ENCODE results near the gene CASP7.

The CASP7 gene

DNA sequence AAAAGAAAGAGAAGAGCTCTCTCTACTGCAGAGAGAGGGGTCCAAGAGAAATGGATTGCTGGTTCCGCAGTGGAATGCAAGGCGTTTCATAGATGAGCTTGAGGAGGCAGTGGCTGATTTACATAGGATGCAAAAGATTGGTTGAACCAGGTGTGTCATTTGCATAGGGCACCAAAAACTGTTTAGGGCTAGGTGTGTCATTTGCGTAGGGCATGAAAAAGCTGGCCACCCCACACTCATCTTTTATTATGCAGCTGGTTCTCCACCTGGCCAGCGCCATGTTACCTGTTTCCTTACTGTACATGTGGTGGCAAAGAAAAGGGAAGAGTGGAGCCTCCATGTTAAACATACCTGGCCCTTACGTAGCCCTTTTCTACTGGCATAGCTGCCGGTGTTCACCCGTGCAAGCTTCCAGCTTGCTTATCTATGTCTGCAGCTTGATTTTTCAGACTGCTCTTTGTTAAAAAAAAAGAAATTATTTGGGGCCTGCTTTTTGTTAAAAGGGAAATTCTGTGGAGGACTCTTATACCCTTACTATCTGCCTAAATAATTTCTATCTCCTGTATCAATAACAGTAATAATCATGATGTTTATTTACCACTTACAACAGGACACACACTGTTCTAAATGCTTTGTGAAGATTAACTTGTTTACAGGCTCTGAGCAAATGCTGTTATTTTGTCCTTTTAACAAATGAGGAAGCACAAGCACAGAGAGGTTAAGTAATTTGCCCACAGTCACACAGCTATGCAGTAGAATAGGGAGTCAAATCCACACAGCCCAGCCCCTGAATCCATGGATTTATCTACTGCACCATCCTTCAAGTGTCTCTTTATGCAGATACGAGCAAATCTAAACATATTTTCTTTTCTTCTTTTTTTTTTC lies 33.3 kb downstream of the CASP7 start:
- peaks cover 32% of the 10 kb centered on the region for H3K36me3 Mint-ChIP-seq (ENCODE audit: low read depth)

DNA sequence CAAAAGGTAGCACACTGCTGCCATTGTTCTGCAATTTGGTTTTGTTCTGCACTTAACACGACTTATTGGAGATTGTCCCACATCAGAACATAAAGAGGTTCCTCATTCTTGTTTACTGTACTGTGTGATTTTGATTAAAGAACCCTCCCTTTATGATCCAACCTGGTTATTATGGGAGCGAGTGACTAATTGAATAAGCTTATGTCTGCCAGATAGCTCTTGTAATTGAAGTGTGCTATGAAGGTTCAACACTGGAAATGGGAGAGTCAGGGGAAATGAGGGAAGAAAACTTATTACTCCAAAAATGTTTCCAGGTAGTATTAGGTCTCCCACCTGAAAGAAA lies 33.9 kb downstream of the CASP7 start:
- H3K4me3 Mint-ChIP-seq, result no peak overlapping the region
- H3K9me3 Mint-ChIP-seq, result no peaks in the 10 kb centered on the region
- no peak overlapping the region for H3K27ac Mint-ChIP-seq
- no peaks in the 10 kb centered on the region for H3K27me3 Mint-ChIP-seq (ENCODE audit: low read depth)
- peaks cover 33% of the 10 kb centered on the region for H3K36me3 Mint-ChIP-seq (ENCODE audit: low read depth)
- peaks cover 13% of the 10 kb centered on the region for H3K4me1 Mint-ChIP-seq (ENCODE audit: low read depth)

More for the DNA sequence above, 33.3 kb downstream of the CASP7 start:
- Mint-ChIP-seq H3K9me3 (no peaks in the 10 kb centered on the region), H3K27ac (no peak overlapping the region), H3K27me3 (ENCODE audit: low read depth) (no peaks in the 10 kb centered on the region), H3K4me1 (ENCODE audit: low read depth) (peaks cover 18% of the 10 kb centered on the region), H3K4me3 (no peak overlapping the region)

DNA sequence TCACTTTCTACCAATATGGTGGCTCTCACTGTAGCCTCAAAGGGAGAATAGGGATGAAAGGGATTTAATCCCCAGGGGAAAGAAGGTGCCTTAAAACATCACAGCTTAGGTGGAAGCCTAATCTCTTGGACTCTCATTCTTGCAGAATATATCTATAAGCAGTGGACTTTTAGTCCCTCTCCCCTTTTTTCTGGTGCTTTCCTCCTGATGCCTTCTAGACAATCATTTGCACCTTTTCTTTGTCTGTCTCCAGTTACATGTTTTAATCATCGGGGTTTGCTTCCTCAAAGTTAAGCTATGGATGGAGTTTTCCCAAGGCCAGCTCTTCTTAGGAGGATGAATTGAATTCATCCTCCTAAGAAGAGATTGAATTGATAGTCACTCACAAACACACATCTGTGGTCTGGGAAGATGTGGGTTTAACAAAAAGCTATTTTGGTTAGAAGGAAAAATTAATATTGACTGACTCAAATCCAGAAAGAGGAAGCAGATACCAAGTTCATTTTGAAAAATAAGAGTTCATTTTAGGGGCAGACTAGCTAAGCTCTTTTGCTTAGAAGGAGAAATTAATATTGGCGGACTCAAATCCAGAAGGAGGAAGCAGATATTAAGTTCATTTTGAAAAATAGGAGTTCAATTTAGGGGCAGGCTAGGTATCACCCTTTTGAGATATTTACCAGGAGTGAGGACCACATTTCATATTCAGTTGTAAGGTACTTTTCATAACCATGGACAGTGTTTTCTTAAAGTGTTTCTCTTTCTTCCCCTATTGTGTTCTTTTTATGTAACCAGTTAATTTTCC lies 36.6 kb downstream of the CASP7 start:
- H3K4me1 Mint-ChIP-seq (ENCODE audit: low read depth), result peaks cover 2% of the 10 kb centered on the region
- H3K27ac Mint-ChIP-seq, result no peak overlapping the region
- no peaks in the 10 kb centered on the region for H3K27me3 Mint-ChIP-seq (ENCODE audit: low read depth)
- no peak overlapping the region for H3K4me3 Mint-ChIP-seq
- H3K36me3 Mint-ChIP-seq (ENCODE audit: low read depth), result peaks cover 43% of the 10 kb centered on the region
- no peaks in the 10 kb centered on the region for H3K9me3 Mint-ChIP-seq

DNA sequence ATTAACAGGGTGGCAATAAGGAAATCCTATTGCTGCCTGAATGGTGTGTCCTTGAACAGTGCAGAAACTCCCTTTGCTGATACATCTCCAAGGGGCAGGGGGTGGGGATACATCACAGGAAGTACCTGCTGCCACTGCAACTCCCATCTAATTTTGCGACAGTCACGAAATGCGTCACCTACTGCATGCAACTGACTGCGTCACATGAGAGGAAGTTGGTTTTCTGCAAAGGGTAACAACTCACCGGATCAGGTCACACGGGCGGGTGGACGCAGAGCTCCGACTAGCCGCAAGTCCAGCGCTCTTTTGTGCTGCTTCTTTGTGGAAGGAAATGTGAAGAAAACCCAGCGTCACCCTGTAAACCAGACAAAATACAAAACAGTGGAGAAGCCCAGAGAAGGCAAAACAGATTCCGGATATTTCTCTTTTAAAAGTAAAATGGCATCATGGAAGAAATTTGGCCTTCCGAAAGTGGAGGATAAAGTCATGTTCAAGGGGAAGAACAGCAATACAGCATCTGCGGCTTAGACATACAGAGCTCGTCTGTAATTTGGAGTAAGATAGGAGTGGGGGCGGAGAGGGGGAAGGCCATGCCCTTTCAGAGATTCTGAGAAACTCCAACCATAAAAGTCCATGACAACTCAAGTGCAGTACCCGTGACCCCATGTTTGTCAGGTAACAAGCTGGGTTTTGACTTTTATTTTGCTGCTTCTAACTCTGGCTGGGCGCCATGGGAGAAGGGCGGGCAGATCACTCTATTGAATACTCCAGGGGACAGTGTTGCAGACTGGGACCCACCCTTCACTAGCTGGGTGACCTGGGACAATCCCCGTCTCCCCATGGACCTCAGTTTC lies 39.5 kb downstream of the CASP7 start:
- Mint-ChIP-seq H3K4me3 (no peak overlapping the region), H3K36me3 (ENCODE audit: low read depth) (peaks cover 50% of the 10 kb centered on the region), H3K27ac (no peak overlapping the region), H3K4me1 (ENCODE audit: low read depth) (peaks cover 2% of the 10 kb centered on the region), H3K27me3 (ENCODE audit: low read depth) (no peaks in the 10 kb centered on the region), H3K9me3 (no peaks in the 10 kb centered on the region)

DNA sequence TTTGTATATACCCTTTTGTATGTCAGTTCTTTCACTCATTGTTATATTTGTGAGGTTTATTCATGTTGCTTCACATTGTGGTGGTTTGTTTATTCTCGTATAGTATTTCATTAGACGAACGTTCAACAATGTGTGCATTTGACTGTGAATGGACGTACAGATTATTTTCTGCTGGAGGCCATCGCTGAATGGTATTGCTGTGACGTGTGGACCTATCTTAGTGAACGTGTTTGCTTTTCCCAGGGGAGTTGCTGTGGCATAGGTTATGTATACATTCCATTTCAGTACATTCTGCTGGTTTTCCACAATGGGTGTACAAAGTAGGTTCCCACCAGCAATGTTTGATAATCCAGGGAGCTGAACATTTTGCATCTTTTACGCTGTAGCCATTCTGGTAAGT lies 40.7 kb downstream of the CASP7 start:
- Mint-ChIP-seq H3K9me3 (no peaks in the 10 kb centered on the region), H3K4me1 (ENCODE audit: low read depth) (peaks cover 2% of the 10 kb centered on the region), H3K4me3 (no peak overlapping the region), H3K27ac (no peak overlapping the region), H3K27me3 (ENCODE audit: low read depth) (no peaks in the 10 kb centered on the region), H3K36me3 (ENCODE audit: low read depth) (peaks cover 47% of the 10 kb centered on the region)

DNA sequence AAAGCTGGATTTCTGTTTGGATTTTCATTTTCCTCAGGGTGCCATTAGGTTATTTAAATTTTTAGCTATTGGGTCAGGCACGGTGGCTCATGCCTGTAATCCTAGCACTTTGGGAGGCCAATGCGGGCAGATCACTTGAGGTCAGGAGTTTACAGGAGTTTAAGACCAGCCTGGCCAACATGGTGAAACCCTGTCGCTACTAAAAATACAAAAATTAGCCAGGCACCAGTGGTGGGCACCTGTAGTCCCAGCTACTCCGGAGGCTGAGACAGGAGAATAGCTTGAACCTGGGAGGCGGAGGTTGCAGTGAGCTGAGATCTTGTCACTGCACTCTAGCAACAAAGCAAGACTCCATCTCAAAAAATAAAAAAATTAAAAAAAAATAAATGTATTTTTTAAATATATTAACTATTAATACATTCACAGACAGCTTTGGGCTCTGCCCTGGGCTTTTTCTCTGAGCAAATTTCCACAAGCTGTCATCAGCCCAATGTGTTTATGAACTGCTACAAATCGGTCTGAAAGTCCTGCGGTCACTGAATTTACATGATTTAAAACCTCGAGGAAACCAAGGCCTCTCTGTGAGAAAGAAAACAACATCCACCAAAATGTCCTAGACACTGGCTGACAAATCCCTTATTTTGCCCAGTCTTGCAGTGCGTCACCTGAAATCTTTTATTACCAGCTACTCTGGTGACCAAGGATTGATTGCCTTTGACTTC lies 52.6 kb downstream of the CASP7 start:
- H3K36me3 Mint-ChIP-seq (ENCODE audit: low read depth), result peaks cover 27% of the 10 kb centered on the region
- no peaks in the 10 kb centered on the region for H3K9me3 Mint-ChIP-seq
- no peak overlapping the region for H3K27ac Mint-ChIP-seq
- no peak overlapping the region for H3K4me3 Mint-ChIP-seq
- no peaks in the 10 kb centered on the region for H3K27me3 Mint-ChIP-seq (ENCODE audit: low read depth)
- H3K4me1 Mint-ChIP-seq (ENCODE audit: low read depth), result no peaks in the 10 kb centered on the region

DNA sequence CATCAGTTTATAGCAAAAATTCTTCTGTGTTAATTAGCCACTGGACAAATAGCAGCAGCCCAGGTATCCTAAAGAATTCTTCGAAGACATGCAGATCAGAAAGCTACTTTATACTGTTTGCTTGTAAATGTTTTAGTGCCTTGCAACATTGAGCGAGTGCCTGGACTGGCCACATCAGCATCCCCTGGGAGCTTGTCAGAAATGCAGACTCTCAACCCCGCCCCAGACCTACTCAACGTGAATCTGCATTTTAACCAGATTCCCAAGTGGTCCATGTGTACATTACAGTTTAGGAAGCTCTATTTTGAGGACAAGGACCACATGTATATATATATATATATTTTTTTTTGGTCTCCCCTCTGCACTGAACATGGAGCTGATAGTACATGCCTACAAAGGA lies 53.3 kb downstream of the CASP7 start:
- no peaks in the 10 kb centered on the region for H3K27me3 Mint-ChIP-seq (ENCODE audit: low read depth)
- no peaks in the 10 kb centered on the region for H3K9me3 Mint-ChIP-seq
- H3K27ac Mint-ChIP-seq, result no peak overlapping the region
- no peaks in the 10 kb centered on the region for H3K4me1 Mint-ChIP-seq (ENCODE audit: low read depth)
- peaks cover 24% of the 10 kb centered on the region for H3K36me3 Mint-ChIP-seq (ENCODE audit: low read depth)
- H3K4me3 Mint-ChIP-seq, result no peak overlapping the region

DNA sequence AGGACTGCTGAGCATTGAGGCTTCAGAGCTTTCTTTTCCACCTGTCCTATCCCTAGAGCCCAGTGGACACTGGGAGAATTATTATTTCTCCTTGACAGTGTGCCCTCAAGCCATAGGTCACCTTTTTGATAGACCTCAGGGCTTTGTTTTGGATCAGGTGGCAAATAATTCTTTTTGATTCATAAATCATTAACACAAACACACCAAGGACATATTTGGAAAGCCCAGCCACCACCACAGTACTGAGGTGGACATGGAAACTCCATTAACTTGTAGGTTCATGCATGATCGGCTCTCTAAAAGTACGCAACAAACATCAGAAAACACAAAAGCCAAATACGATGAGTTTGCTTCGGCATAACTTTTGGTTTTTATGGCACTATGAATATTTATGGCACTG lies 53.9 kb downstream of the CASP7 start:
- H3K27me3 Mint-ChIP-seq (ENCODE audit: low read depth), result no peaks in the 10 kb centered on the region
- peaks cover 18% of the 10 kb centered on the region for H3K36me3 Mint-ChIP-seq (ENCODE audit: low read depth)
- H3K9me3 Mint-ChIP-seq, result no peaks in the 10 kb centered on the region
- H3K4me1 Mint-ChIP-seq (ENCODE audit: low read depth), result no peaks in the 10 kb centered on the region
- H3K27ac Mint-ChIP-seq, result no peak overlapping the region
- no peak overlapping the region for H3K4me3 Mint-ChIP-seq

DNA sequence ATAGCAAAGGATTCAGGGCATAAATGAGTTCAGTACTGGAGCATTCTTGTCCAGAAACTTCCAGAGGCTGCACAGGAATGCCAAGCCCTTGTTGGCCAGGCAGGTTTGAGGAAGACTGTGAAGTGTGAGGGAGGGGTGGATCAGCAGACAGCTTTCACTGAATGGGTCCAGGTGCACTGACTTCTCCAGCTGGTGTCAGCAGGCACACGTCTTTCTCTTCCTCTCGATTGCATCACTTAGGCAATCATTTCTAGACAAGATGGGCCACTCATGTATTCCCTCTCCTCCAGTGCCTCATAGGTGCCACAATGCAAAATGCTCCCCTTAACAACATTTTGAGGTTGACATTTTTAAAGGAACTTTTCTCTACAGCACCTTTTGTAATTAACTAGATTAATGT lies 56.2 kb downstream of the CASP7 start:
- no peaks in the 10 kb centered on the region for H3K27me3 Mint-ChIP-seq (ENCODE audit: low read depth)
- no peak overlapping the region for H3K4me3 Mint-ChIP-seq
- H3K9me3 Mint-ChIP-seq, result no peaks in the 10 kb centered on the region
- no peak overlapping the region for H3K27ac Mint-ChIP-seq
- no peaks in the 10 kb centered on the region for H3K36me3 Mint-ChIP-seq (ENCODE audit: low read depth)
- H3K4me1 Mint-ChIP-seq (ENCODE audit: low read depth), result no peaks in the 10 kb centered on the region

DNA sequence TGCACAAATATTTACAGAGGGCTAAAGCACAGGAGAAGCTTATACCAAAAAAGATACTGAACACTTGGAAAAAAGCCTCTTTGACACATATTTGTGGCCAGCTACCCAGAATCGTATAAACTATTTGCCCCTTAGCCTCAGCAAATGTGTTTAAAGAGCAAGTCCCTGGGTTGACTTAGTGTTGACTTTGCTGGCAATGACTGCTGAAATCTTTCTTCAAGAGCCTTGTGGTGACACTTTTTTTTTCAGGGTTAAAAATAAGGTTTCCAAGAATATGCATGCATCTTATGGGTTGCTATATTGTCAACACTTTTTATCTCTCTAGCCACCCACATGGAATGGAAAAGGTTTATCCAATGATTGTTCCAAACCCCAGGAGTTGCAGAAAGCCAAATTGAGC lies 56.9 kb downstream of the CASP7 start:
- Mint-ChIP-seq H3K9me3 (no peaks in the 10 kb centered on the region), H3K4me1 (ENCODE audit: low read depth) (no peaks in the 10 kb centered on the region), H3K36me3 (ENCODE audit: low read depth) (no peaks in the 10 kb centered on the region), H3K4me3 (no peak overlapping the region), H3K27ac (no peak overlapping the region), H3K27me3 (ENCODE audit: low read depth) (no peaks in the 10 kb centered on the region)

DNA sequence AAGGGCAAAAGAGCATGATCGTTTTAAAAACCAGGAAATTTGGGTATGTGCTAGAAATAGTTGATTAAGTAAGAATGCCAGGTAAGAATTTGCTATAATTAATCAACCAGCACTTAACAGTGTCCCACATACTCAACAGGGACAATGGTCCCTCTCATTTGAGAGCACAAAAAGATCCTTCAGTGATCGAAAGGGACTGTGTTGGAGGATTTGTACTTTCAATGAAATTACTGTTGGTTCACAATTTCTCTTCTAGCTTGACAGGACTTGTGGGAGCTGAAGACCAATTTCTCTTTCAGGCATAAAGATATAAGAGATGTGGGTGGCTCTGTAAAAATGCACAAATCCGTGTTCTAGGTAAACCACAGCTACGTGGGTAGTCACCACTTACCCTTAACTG lies 59.3 kb downstream of the CASP7 start:
- H3K4me1 Mint-ChIP-seq (ENCODE audit: low read depth), result no peaks in the 10 kb centered on the region
- peaks cover 5% of the 10 kb centered on the region for H3K27me3 Mint-ChIP-seq (ENCODE audit: low read depth)
- no peaks in the 10 kb centered on the region for H3K36me3 Mint-ChIP-seq (ENCODE audit: low read depth)
- no peaks in the 10 kb centered on the region for H3K9me3 Mint-ChIP-seq
- no peak overlapping the region for H3K4me3 Mint-ChIP-seq
- H3K27ac Mint-ChIP-seq, result no peak overlapping the region

DNA sequence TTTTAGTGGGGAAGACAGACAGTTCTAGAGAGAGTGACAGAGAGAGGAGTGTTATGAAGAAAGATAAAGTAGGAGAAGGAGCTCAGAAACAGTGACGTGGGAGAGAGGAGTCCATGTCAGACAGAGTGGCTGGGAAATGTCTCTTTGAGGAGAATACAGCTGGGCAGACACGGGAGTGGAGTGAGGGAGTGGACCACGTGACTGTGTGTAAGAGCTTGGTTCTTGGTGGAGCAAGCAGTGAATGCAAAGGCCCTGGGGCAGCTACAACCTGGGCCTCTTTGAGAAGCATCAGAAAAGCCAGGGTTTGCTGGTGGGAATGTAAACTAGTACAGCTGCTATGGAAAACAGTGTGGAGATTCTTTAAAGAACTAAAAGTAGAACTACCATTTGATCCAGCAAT lies 59.9 kb downstream of the CASP7 start:
- no peak overlapping the region for H3K27ac Mint-ChIP-seq
- H3K27me3 Mint-ChIP-seq (ENCODE audit: low read depth), result peaks cover 5% of the 10 kb centered on the region
- H3K4me1 Mint-ChIP-seq (ENCODE audit: low read depth), result no peaks in the 10 kb centered on the region
- H3K4me3 Mint-ChIP-seq, result no peak overlapping the region
- no peaks in the 10 kb centered on the region for H3K9me3 Mint-ChIP-seq
- H3K36me3 Mint-ChIP-seq (ENCODE audit: low read depth), result no peaks in the 10 kb centered on the region

DNA sequence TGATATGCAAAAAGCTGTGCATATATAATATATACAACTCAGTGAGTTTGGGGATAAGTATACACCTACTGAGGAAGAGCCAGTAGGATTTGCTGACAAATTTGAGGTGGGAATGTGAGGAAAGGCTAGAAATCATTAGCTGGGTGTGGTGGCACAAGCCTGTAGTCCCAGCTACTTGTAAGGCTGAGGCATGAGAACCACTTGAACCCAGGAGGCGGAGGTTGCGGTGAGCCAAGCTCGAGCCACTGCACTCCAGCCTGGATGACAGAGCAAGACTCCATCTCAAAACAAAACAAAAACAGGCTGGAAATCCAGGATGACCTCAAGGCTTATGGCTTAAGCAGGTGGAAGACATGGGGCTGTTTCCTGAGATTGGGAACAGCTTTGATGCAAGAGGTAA lies 61.1 kb downstream of the CASP7 start:
- H3K27ac Mint-ChIP-seq, result no peak overlapping the region
- H3K9me3 Mint-ChIP-seq, result no peaks in the 10 kb centered on the region
- no peaks in the 10 kb centered on the region for H3K36me3 Mint-ChIP-seq (ENCODE audit: low read depth)
- H3K4me3 Mint-ChIP-seq, result no peak overlapping the region
- no peaks in the 10 kb centered on the region for H3K4me1 Mint-ChIP-seq (ENCODE audit: low read depth)
- H3K27me3 Mint-ChIP-seq (ENCODE audit: low read depth), result peaks cover 5% of the 10 kb centered on the region

DNA sequence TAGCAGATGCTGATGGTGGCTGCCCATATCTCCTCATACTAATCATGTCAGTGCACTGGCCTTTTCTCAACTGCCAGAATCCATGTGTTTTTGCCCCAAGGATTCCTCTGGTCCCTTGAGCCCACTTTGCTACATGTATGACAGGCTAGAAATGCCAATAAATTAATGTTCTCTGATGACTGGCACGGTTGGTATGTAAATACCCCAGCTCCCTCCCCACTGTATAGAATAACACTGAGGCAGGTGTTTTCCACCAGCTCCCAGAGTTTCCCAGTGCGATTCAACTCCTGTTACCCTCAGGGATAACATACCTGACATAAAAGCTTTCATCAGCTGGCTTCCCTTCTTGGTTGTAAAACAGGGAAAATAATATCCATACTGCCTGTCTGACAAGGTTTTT lies 62.8 kb downstream of the CASP7 start:
- peaks cover 5% of the 10 kb centered on the region for H3K27me3 Mint-ChIP-seq (ENCODE audit: low read depth)
- H3K36me3 Mint-ChIP-seq (ENCODE audit: low read depth), result no peaks in the 10 kb centered on the region
- H3K27ac Mint-ChIP-seq, result no peak overlapping the region
- H3K9me3 Mint-ChIP-seq, result no peaks in the 10 kb centered on the region
- no peak overlapping the region for H3K4me3 Mint-ChIP-seq
- no peaks in the 10 kb centered on the region for H3K4me1 Mint-ChIP-seq (ENCODE audit: low read depth)
